ENCODE data around the gene VSX1.

The VSX1 gene

DNA sequence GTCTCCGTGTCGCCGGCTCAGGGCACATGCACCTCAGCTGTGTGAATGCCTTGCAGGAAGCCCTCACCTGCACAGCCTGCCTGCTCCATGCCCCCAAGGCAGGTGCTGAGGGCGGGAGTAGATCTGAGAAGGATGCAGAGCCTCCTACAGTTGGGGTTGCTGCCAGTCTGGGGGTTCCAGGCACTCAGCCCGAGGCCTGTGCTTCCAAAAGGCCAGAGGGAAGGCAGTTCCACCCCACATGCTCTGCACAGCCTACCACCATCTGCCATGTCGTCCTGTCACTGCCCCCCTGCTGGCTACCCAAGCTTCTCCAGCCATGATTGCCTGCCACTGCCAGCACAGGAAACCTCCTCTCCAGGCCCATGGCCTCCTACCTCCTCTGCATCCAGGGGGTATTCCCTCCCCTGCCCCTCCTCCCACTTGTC is 43.3 kb downstream of the VSX1 start:
- no peak for DNase-seq

DNA sequence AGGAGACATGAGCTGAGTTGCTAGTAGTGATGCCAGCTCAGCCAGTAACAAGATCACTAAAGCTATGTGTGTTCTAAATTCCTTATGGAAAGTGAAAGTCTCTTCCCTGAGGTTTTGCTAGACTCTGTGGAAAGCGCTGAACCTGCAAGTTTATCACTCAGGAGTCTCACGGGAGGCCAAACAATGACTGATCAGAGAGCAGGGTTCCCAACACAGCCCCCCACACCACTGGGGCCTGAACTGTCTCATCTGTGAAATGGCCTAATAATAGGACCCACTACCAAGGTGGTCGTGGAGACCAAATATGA is 43.9 kb downstream of the VSX1 start:
- no peak for DNase-seq

DNA sequence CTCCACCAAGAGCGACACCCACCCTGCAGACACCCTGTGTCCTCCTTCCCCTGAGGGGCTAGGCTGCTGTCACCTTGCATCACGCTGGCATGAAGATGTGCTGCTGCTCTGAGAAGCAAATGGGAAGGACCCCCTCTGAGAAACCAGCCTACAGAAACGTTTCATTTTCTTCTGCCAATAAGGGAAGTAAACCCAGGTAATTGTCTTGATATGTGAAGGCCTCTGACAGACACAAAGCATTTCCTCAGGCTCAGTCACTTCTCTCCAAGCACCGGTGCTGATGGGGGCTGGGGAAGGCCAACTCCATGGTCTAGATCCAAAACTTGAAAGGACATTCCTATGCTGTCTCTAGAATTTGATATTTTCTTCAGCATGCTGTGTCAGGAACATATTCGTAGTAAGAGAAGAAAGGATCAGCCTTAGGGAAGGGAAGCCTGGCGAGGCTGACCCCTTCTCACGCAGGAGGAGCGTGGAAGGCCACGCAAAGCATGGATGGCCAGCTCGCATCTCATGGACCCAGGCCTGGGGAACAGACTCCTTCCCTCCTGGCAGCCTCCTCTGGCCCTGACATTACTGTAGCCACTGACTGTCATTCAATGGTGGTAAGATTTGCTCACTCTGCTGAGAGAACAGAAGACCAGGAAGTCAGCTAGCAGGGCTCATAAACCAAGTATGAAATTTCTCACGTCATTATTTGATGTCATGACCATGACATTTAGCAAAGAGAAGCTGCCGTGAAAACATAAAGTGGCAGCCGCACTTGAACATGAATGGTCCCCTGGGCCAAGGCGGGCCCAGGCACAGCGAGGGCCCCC is 44.4 kb downstream of the VSX1 start:
- DNase-seq: no peak

GRCh38 chr20:25036331-25036936 is 45.5 kb downstream of the VSX1 start:
- DNase-seq: no peak

DNA sequence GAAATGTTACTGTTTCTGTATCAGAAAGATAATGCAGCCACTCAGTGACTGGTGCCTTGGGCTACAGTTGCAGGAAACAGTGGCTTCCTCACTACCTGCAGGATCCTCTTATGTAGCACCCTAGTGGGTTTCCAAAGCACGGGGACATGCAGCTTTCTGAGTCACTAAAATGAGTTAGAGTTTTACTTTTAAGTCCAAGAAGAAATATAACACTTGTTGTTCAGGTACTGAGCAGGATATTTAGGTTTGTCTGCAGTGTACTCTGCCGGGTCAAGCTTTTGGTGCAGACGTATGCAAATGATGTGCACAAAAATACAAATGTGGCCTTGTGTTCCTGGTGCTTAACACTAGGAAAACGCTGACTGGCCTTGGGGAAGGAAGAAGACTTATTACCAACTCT is 46.0 kb downstream of the VSX1 start:
- no peak for DNase-seq

DNA sequence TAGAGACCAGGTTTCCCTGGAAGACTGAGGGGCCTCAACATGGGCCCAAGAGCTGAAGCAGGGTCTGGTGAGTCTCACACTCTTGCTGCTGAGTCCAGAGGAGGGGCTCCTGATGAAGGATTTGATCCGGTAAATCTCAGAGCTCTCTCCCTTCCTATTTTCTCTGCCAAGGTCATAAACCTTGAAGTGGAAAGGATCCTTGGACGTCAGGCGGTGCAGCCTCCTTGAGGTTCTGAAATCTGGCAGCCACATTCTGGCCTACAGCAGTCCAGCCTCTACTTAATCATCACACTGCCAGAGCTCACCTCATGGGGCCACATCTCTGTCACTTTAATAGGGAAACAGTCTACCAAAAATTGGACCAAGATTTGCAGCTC is 48.0 kb downstream of the VSX1 start:
- DNase-seq: no peak

DNA sequence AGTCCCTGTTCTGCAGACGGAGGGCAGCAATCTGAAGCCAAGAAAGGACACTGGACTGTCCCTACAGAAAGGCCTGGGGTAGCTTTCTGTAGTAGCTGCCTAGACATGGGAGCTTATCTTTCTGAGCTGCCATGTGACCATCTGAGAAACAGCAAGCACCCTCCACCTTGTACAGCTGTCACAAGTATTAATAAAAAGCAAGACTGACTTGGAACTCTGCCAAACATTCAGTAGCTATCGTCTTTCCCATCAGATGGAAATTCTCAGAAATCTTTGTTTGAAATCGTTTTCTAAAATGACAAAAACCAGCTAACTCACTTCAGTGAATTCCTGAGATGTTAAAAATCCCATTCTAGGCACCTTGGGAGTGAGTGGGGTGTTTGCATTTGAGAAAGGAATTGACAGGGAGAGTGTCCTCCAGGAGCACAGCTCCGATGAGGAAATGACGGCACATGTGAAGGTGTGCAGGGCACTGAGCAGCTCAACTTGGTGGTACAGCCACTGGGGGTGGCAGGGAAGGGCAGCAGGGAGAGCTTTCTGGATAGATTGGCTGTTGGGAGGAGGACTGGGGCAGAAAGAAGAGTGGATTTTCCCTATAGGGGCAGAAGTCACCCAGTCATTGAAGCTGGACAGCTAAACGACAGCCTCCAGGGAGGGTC is 48.5 kb downstream of the VSX1 start:
- no peak for DNase-seq

GRCh38 chr20:25032478-25033264 is 49.3 kb downstream of the VSX1 start:
- no peak for DNase-seq

DNA sequence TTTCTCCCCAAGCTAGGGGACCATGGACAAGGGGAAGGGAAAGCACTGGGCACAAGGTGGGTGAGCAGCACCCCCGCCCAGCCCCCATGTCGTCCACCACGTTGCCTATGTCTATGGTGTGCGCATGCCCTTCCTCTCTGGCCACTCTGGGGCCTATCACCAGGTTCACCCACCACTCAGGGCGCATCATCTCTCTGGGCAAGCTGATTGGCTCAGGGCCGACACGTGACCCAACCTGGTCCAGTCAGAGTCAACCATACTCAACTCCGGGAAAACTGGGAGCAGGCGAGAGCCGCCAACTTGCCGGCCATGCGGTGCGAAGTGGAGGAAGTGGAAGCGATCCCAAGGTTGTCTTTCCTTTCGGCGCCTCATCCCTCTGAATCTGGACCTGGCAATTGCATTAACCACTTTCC is 49.9 kb downstream of the VSX1 start:
- no peak for DNase-seq

- DNase-seq: no peak
Observed at GRCh38 chr20:25031241-25031640, 50.7 kb downstream of the VSX1 start.

GRCh38 chr20:25030649-25031207 is 51.2 kb downstream of the VSX1 start:
- no peak for DNase-seq

DNA sequence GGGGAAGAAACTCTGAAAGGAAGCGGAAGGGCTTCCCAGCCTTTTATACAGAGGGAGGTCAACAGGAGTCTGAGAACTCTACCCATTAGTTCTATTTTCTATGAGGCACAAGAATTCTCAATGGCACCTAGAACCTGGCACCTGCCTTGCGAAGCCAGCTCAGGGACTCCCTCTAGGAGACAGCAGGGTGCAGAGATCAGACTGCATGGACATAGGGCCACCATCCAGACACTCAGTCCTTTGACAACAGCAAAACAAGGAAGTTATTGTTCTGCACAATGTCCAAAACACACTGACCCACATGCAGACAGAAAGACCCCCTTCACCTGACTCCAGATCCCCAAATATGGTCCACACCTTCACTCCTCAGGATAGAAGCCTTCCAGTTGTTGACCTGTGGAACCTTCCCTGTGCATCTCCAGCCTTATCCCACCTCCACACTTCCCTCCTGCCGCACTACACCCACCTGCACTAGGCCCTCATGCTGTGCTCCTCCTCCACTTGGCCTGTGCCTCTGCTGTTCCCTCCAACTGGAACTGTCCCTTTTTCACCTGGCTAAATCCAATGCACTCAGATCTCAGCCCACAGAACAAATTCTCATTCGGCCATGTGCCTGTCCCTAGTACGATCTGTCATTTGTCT is 51.8 kb downstream of the VSX1 start:
- no peak for DNase-seq

DNA sequence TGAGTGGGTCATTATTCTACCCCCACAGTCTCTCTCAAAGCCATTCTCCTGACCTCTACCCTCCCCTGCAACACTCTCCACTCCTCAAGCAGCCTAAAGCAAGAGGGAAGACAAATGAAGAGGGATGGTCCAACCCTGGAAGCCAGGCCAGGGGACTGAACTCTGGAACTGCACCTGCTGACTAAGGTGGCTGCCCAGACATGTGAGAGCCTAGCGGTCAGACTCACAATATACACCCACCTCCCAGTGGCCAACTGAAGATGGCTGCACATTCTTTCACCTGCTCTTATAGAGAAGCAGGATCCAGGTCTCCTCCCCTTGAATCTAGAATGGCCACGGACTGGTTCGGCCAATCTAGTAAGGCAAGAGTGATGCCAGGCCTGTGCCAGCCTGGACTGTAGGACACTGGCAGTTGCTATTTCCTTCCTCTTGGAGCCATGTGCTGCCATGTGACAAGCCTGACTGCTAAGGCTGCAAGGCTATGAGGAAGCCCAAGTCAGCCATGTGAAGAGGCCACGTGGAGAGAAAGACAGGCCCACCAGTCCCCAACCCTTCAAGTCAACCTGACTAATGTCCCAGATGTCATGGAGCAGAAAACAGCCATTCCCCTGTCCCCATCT is 55.8 kb downstream of the VSX1 start:
- DNase-seq: no peak
